H1 (cell line): ENCODE data around the gene CYP26C1. TPM values are rescaled to one million over a fixed set of nuclear protein-coding genes. Genes with fewer than 3 reads are reported as not detected.

ENCODE experiments used
- CEBPB ChIP-seq: IDR thresholded peaks from 2 replicates; pipeline ENCODE4 v1.6.1; 2012; ENCODE audit warnings: low read depth, low read length
- CHD2 ChIP-seq: IDR thresholded peaks from 2 replicates; pipeline ENCODE4 v1.6.1; 2012; ENCODE audit warnings: low read length, improper control_type of control experiment
- CHD7 ChIP-seq: fragments of 300-600 bp; sonication (generic); IDR thresholded peaks from 2 replicates; pipeline ENCODE4 v1.7.1; 2012; ENCODE audit warnings: low read length, moderate library complexity, mild to moderate bottlenecking, inconsistent platforms; ENCODE audit not compliant: insufficient replicate concordance
- CREB1 ChIP-seq: IDR thresholded peaks from 2 replicates; pipeline ENCODE4 v1.6.1; 2012; ENCODE audit warnings: inconsistent platforms
- GABPA ChIP-seq: IDR thresholded peaks from 2 replicates; pipeline ENCODE4 v1.6.1; 2011; ENCODE audit warnings: mild to moderate bottlenecking, low read length, moderate library complexity, borderline replicate concordance; ENCODE audit not compliant: insufficient read depth
- GTF2F1 ChIP-seq: IDR thresholded peaks from 2 replicates; pipeline ENCODE4 v1.6.1; 2012; ENCODE audit warnings: low read depth, low read length, improper control_type of control experiment, borderline replicate concordance
- JUN ChIP-seq: IDR thresholded peaks from 2 replicates; pipeline ENCODE4 v1.6.1; 2011; ENCODE audit warnings: low read depth, mild to moderate bottlenecking, improper control_type of control experiment, low read length
- KDM4A ChIP-seq: IDR thresholded peaks from one replicate; pipeline ENCODE4 v1.7.1; 2012; ENCODE audit warnings: low read depth, mild to moderate bottlenecking, moderate library complexity, low read length, inconsistent platforms; ENCODE audit not compliant: severe bottlenecking
- MAFK ChIP-seq: IDR thresholded peaks from 2 replicates; pipeline ENCODE4 v1.6.1; 2012; ENCODE audit warnings: low read depth, mild to moderate bottlenecking, improper control_type of control experiment, low read length
- RNF2 ChIP-seq: fragments of 200-900, 300-1000 bp; sonication (generic); IDR thresholded peaks from 2 replicates; pipeline ENCODE4 v1.7.1; 2016; ENCODE audit warnings: borderline replicate concordance, low read depth, mild to moderate bottlenecking, antibody characterized with exemption, low read length; ENCODE audit not compliant: poor library complexity, severe bottlenecking; ENCODE audit errors: missing control alignments
- SIX5 ChIP-seq: IDR thresholded peaks from 2 replicates; pipeline ENCODE4 v1.6.1; 2011; ENCODE audit warnings: mild to moderate bottlenecking, low read depth, low read length
- SP4 ChIP-seq: IDR thresholded peaks from 2 replicates; pipeline ENCODE4 v1.6.1; 2012; ENCODE audit warnings: low read length, inconsistent platforms
- polyA plus RNA-seq, 7 experiments: library from polyadenylated mRNA; depleted of rRNA in 3 of 7; stranded (reverse) in 5 of 7; unstranded in 2 of 7; fragments of >200 nt in 5 of 7; fragments of 200-250 nt in 2 of 7; gene quantifications; 1 replicate in 5 of 7; 2 replicates in 1 of 7; 4 replicates in 1 of 7; pipeline versions ENCODE4 v1.2.1 to v1.2.3, GENCODE V29; 2011 to 2013; ENCODE audit warnings: missing spikeins in 2 of 7, mixed read lengths in 2 of 7
- total RNA-seq: library from RNA; stranded (reverse); fragmentation: NEBNext Ultra II Directional; extraction: Animal tissue kit (Norgen Biotek cat#: 25700); gene quantifications from 2 replicates; pipeline ENCODE4 v1.2.1, GENCODE V29; 2021

Gene CYP26C1
- total and polyA plus RNA-seq, 2 of the 8 experiments (the other 6 are each of a cell fraction or from before 2014, with no cell fraction given) = 0.12 to 0.28 TPM

- TF ChIP-seq CHD7 = no peak
- no peak for TF ChIP-seq CREB1
- no peak for TF ChIP-seq KDM4A
- TF ChIP-seq GTF2F1 = no peak
- TF ChIP-seq CHD2 = no peak
- no peak for TF ChIP-seq JUN
- no peak for TF ChIP-seq MAFK
- TF ChIP-seq CEBPB = no peak
- no peak for TF ChIP-seq RNF2
- TF ChIP-seq GABPA = no peak
- TF ChIP-seq SP4 = no peak
- TF ChIP-seq SIX5 = no peak
Observed at GRCh38 chr10:93099670-93100069, 39.1 kb downstream of the CYP26C1 start (continued).
